H9 (cell line): ENCODE measurements around the gene DHX30. TPM values are rescaled to one million over a fixed set of nuclear protein-coding genes. Genes with fewer than 3 reads are reported as not detected.

Experiments used
- DNase-seq: peaks from one replicate; pipeline ENCODE4 v3.0.0-alpha.2; 2017
- H2AFZ ChIP-seq: one replicate; pipeline ENCODE4 v1.6.1; 2013; ENCODE audit warnings: mild to moderate bottlenecking, low read length, control low read depth, moderate library complexity
- H2AK5ac ChIP-seq: 2 replicates; pipeline ENCODE4 v1.6.1; 2013; ENCODE audit warnings: low read length, control low read depth, mixed read lengths; ENCODE audit not compliant: insufficient read length
- H2BK120ac ChIP-seq: one replicate; pipeline ENCODE4 v1.6.1; 2013; ENCODE audit warnings: low read depth, mild to moderate bottlenecking, low read length, control low read depth, inconsistent platforms; ENCODE audit not compliant: poor library complexity, severe bottlenecking
- H2BK12ac ChIP-seq: 2 replicates; pipeline ENCODE4 v1.6.1; 2013; ENCODE audit warnings: low read length, control low read depth, mixed read lengths, low read depth; ENCODE audit not compliant: insufficient read length
- H2BK15ac ChIP-seq: 2 replicates; pipeline ENCODE4 v1.6.1; 2013; ENCODE audit warnings: low read depth, low read length, control low read depth
- H2BK20ac ChIP-seq: one replicate; pipeline ENCODE4 v1.6.1; 2013; ENCODE audit warnings: low read depth, mild to moderate bottlenecking, low read length, control low read depth, inconsistent platforms; ENCODE audit not compliant: poor library complexity, severe bottlenecking
- H2BK5ac ChIP-seq: 2 replicates; pipeline ENCODE4 v1.6.1; 2013; ENCODE audit warnings: low read length, control low read depth, mixed read lengths; ENCODE audit not compliant: insufficient read length
- H3K14ac ChIP-seq: 2 replicates; pipeline ENCODE4 v1.6.1; 2013; ENCODE audit warnings: low read length, control low read depth; ENCODE audit not compliant: insufficient read depth
- H3K18ac ChIP-seq: 2 replicates; pipeline ENCODE4 v1.6.1; 2013; ENCODE audit warnings: low read depth, mild to moderate bottlenecking, mixed read lengths, low read length, control low read depth; ENCODE audit not compliant: insufficient read length
- H3K23ac ChIP-seq: 2 replicates; pipeline ENCODE4 v1.6.1; 2013; ENCODE audit warnings: low read length, control low read depth, mixed read lengths, low read depth; ENCODE audit not compliant: insufficient read length
- H3K23me2 ChIP-seq: 2 replicates; pipeline ENCODE4 v1.6.1; 2013; ENCODE audit warnings: low read depth, mild to moderate bottlenecking, mixed read lengths, low read length, control low read depth; ENCODE audit not compliant: insufficient read length, poor library complexity, severe bottlenecking
- H3K27ac ChIP-seq: 2 replicates; pipeline ENCODE4 v1.5.1; 2013; ENCODE audit warnings: low read length, control low read depth, mixed read lengths, low read depth; ENCODE audit not compliant: insufficient read length
- H3K27me3 ChIP-seq: 2 replicates; pipeline ENCODE4 v1.6.1; 2013; ENCODE audit warnings: low read length, control low read depth, inconsistent platforms; ENCODE audit not compliant: insufficient read depth
- H3K4ac ChIP-seq: 2 replicates; pipeline ENCODE4 v1.6.1; 2013; ENCODE audit warnings: low read depth, mild to moderate bottlenecking, control low read depth, inconsistent platforms, low read length, moderate library complexity
- H3K4me1 ChIP-seq: 2 replicates; pipeline ENCODE4 v1.6.1; 2013; ENCODE audit warnings: low read length, control low read depth, inconsistent platforms; ENCODE audit not compliant: insufficient read depth
- H3K4me2 ChIP-seq: 2 replicates; pipeline ENCODE4 v1.6.1; 2013; ENCODE audit warnings: low read length, control low read depth, mixed read lengths; ENCODE audit not compliant: insufficient read length, insufficient read depth
- H3K56ac ChIP-seq: 2 replicates; pipeline ENCODE4 v1.6.1; 2013; ENCODE audit warnings: low read depth, mild to moderate bottlenecking, mixed read lengths, low read length, control low read depth; ENCODE audit not compliant: insufficient read length
- H3K79me1 ChIP-seq: 2 replicates; pipeline ENCODE4 v1.6.1; 2013; ENCODE audit warnings: low read depth, mild to moderate bottlenecking, moderate library complexity, low read length, control low read depth, inconsistent platforms; ENCODE audit not compliant: insufficient read depth, poor library complexity, severe bottlenecking
- H3K79me2 ChIP-seq: 2 replicates; pipeline ENCODE4 v1.6.1; 2013; ENCODE audit warnings: low read length, control low read depth, inconsistent platforms; ENCODE audit not compliant: insufficient read depth
- H3K9ac ChIP-seq: 2 replicates; pipeline ENCODE4 v1.6.1; 2013; ENCODE audit warnings: low read length, control low read depth, mixed read lengths; ENCODE audit not compliant: insufficient read length; ENCODE audit errors: extremely low read depth
- H3K9me3 ChIP-seq: one replicate; pipeline ENCODE4 v1.6.1; 2013; ENCODE audit warnings: low read depth, low read length, inconsistent platforms; ENCODE audit not compliant: control insufficient read depth
- H3T11ph ChIP-seq: one replicate; pipeline ENCODE4 v1.6.1; 2013; ENCODE audit warnings: mild to moderate bottlenecking, low read length, control low read depth, inconsistent platforms
- H4K20me1 ChIP-seq: one replicate; pipeline ENCODE4 v1.6.1; 2013; ENCODE audit not compliant: control insufficient read depth, insufficient read length, insufficient read depth
- H4K5ac ChIP-seq: 2 replicates; pipeline ENCODE4 v1.6.1; 2013; ENCODE audit warnings: low read depth, mild to moderate bottlenecking, mixed read lengths, low read length, control low read depth; ENCODE audit not compliant: insufficient read length
- H4K8ac ChIP-seq: replicated peaks from 2 replicates; pipeline ENCODE4 v1.6.1; 2013; ENCODE audit warnings: low read length, control low read depth, mixed read lengths, low read depth; ENCODE audit not compliant: insufficient read length
- H4K91ac ChIP-seq: 2 replicates; pipeline ENCODE4 v1.6.1; 2013; ENCODE audit warnings: low read depth, mild to moderate bottlenecking, moderate library complexity, mixed read lengths, low read length, control low read depth; ENCODE audit not compliant: insufficient read length
- H3K27ac Mint-ChIP-seq, 3 experiments: 2 replicates in 2 of 3; 3 replicates in 1 of 3; pipeline ENCODE4 v1.8.0; 2020 to 2021; ENCODE audit warnings: mixed read lengths in 3 of 3, mild to moderate bottlenecking in 1 of 3, moderate library complexity in 1 of 3
- H3K27me3 Mint-ChIP-seq: 2 replicates; pipeline ENCODE4 v1.8.0; 2021; ENCODE audit warnings: low read depth, mild to moderate bottlenecking, moderate library complexity, mixed read lengths
- H3K36me3 Mint-ChIP-seq, 3 experiments: 2 replicates in 2 of 3; 3 replicates in 1 of 3; pipeline ENCODE4 v1.8.0; 2020 to 2021; ENCODE audit warnings: low read depth in 3 of 3, mixed read lengths in 3 of 3; ENCODE audit not compliant: insufficient read depth in 1 of 3
- H3K4me1 Mint-ChIP-seq, 2 experiments: 2 replicates each; pipeline ENCODE4 v1.8.0; 2020; ENCODE audit warnings: mixed read lengths in 2 of 2
- H3K4me3 Mint-ChIP-seq, 2 experiments: 2 replicates in 1 of 2; 3 replicates in 1 of 2; pipeline ENCODE4 v1.8.0; 2020 to 2021; ENCODE audit warnings: mild to moderate bottlenecking in 2 of 2, mixed read lengths in 2 of 2, moderate library complexity in 1 of 2
- H3K9me3 Mint-ChIP-seq, 2 experiments: 2 replicates in 1 of 2; 3 replicates in 1 of 2; pipeline ENCODE4 v1.8.0; 2020; ENCODE audit warnings: mild to moderate bottlenecking in 2 of 2, mixed read lengths in 2 of 2, moderate library complexity in 1 of 2
- WGBS: extraction: QIAGEN DNeasy Blood & Tissue Kit; methylation state at CpG from one replicate; pipeline ENCODE4 v1.1.7; 2013; ENCODE audit warnings: missing lambda C conversion rate, low lambda C conversion rate, mixed read lengths; ENCODE audit not compliant: insufficient read length; ENCODE audit errors: extremely low coverage; 5-methylcytosine and 5-hydroxymethylcytosine counted together
- total RNA-seq: library from RNA; stranded (reverse); gene quantifications from 2 replicates; pipeline ENCODE4 v1.2.1, GENCODE V29; 2021
- TF ChIP-seq, protein P1 (sequence below): fragments of 200-600 bp; sonication (generic); conservative IDR thresholded peaks from 3 replicates; pipeline ENCODE4 v1.8.0; 2021; ENCODE audit warnings: antibody characterized with exemption, mild to moderate bottlenecking

DHX30 gene
- total RNA-seq, 1 experiment from 2014 or later = 107 TPM

DNA sequence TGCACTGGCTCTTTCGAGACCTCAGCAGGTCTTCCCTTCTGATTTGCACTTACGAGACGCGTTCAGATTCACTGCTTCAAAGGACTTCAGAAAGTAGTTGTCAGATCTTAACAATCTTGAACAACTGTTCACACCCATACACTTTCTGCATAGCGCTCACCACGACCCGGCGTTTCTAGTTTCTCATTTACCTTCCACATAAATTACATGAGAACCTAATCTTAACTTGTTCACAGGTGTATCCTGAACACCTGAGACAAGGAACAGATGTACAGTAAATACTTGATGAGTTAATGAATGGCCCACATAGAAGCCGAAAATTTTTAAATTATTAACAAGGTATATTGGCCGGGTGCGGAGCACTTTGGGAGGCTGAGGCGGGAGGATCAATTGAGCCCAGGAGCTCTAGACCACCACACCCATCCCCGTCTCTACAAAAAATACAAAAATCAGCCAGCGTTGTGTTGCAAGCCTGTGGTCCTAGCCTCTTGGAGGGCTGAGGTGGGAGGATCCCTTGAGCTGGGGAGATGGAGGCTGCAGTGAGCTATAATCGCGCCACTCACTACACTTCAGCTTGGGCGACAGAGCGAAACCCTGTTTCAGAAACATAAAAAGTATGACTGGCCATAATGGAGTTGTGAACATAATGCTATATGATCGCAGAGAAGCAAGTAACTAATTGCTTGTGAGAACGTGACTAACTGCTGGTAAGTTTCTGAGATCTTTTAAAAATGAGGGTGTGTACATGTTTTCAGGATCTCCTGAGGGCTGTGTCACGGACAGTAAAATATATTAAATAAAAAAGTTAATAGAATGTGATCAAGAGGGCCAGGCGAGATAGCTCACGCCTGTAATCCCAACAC is 20.3 kb upstream of the DHX30 start:
- no peak overlapping the region for H4K91ac ChIP-seq
- H3K56ac ChIP-seq = no peak overlapping the region
- peaks cover 33% of the 10 kb centered on the region for H3K79me2 ChIP-seq
- peaks cover 11 to 17% of the 10 kb centered on the region in 2 experiments for H3K4me1 Mint-ChIP-seq
- no peak overlapping the region for H4K8ac ChIP-seq
- 0 out of 2 replicates have a peak overlapping the region, but pooled peaks have one; percentile 47 for H3K14ac ChIP-seq
- no peaks in the 10 kb centered on the region for H3K27me3 Mint-ChIP-seq
- H3K27ac Mint-ChIP-seq = peak overlapping the region; percentile 97 to 99 (median 98)
- no peaks in the 10 kb centered on the region for H3K9me3 ChIP-seq
- no peak overlapping the region for H2BK5ac ChIP-seq
- no peak overlapping the region for H3T11ph ChIP-seq
- H3K4me3 Mint-ChIP-seq = peak overlapping the region; percentile 87 to 97
- H3K9ac ChIP-seq = peak overlapping the region; percentile 73
- H2AFZ ChIP-seq = no peak overlapping the region
- H3K4ac ChIP-seq = no peak overlapping the region
- peaks cover 11 to 17% (median 15%) of the 10 kb centered on the region in 3 experiments; a peak in 6 of 7 replicates for H3K36me3 Mint-ChIP-seq
- H2AK5ac ChIP-seq = no peak overlapping the region
- no peak overlapping the region for H2BK12ac ChIP-seq
- H3K18ac ChIP-seq = no peak overlapping the region
- no peak overlapping the region for H3K27ac ChIP-seq
- peak overlapping the region; percentile 58 for H3K4me2 ChIP-seq
- H3K27me3 ChIP-seq = no peaks in the 10 kb centered on the region
- H2BK120ac ChIP-seq = no peak overlapping the region
- H2BK15ac ChIP-seq = no peak overlapping the region
- WGBS = no CpG with 5 or more reads among the region's 23 CpGs
- H3K23ac ChIP-seq = no peak overlapping the region
- H3K9me3 Mint-ChIP-seq = no peaks in the 10 kb centered on the region; a peak in 1 of 5 replicates
- DNase-seq = no peak
- no peaks in the 10 kb centered on the region for H3K4me1 ChIP-seq
- peaks cover 6% of the 10 kb centered on the region for H3K23me2 ChIP-seq
- H2BK20ac ChIP-seq = no peak overlapping the region
- no peak overlapping the region for H4K5ac ChIP-seq
- TF ChIP-seq, protein P1, sequence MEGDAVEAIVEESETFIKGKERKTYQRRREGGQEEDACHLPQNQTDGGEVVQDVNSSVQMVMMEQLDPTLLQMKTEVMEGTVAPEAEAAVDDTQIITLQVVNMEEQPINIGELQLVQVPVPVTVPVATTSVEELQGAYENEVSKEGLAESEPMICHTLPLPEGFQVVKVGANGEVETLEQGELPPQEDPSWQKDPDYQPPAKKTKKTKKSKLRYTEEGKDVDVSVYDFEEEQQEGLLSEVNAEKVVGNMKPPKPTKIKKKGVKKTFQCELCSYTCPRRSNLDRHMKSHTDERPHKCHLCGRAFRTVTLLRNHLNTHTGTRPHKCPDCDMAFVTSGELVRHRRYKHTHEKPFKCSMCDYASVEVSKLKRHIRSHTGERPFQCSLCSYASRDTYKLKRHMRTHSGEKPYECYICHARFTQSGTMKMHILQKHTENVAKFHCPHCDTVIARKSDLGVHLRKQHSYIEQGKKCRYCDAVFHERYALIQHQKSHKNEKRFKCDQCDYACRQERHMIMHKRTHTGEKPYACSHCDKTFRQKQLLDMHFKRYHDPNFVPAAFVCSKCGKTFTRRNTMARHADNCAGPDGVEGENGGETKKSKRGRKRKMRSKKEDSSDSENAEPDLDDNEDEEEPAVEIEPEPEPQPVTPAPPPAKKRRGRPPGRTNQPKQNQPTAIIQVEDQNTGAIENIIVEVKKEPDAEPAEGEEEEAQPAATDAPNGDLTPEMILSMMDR = no peak
- H3K79me1 ChIP-seq = no peaks in the 10 kb centered on the region
- no peaks in the 10 kb centered on the region for H4K20me1 ChIP-seq
